GM12874 (cell line): ENCODE data around the gene KCNJ4.

Experiments
- CTCF ChIP-seq: IDR thresholded peaks from 2 replicates; pipeline ENCODE4 v1.5.1; 2011; ENCODE audit warnings: low read depth, mild to moderate bottlenecking, control low read depth, low read length, moderate library complexity; ENCODE audit not compliant: insufficient read depth

Gene KCNJ4

GRCh38 chr22:38433871-38434270, 21.1 kb downstream of the KCNJ4 start:
- TF ChIP-seq CTCF = no peak

- no peak for TF ChIP-seq CTCF
Measured at GRCh38 chr22:38432264-38432663, 22.7 kb downstream of the KCNJ4 start.

GRCh38 chr22:38431266-38432010, 23.6 kb downstream of the KCNJ4 start:
- no peak for TF ChIP-seq CTCF

GRCh38 chr22:38429499-38430068, 25.4 kb downstream of the KCNJ4 start:
- no peak for TF ChIP-seq CTCF

GRCh38 chr22:38428714-38429113, 26.3 kb downstream of the KCNJ4 start:
- no peak for TF ChIP-seq CTCF

GRCh38 chr22:38427940-38428339, 27.1 kb downstream of the KCNJ4 start:
- no peak for TF ChIP-seq CTCF

- no peak for TF ChIP-seq CTCF
Measured at GRCh38 chr22:38427465-38427864, 27.5 kb downstream of the KCNJ4 start.
